Measurements from ENCODE around the gene GATC. TPM values are rescaled to one million over a fixed set of nuclear protein-coding genes. Genes with fewer than 3 reads are reported as not detected.

GATC gene
- total and polyA plus RNA-seq, 8 donors = 4.0 to 25.3 (median 13.0) TPM

- no peak for TF ChIP-seq POLR2AphosphoS5 (IDR thresholded peaks at IDR 0.05)
- no peak for TF ChIP-seq EP300 (IDR thresholded peaks at IDR 0.05)
- TF ChIP-seq POLR2A (IDR thresholded peaks at IDR 0.05) = no peak
- Histone ChIP-seq H3K27me3 (peaks cover 0 to 3% (median 0%) of the 10 kb centered on the region in 3 donors), H3K9me3 (no peaks in the 10 kb centered on the region), H3K4me3 (no peak overlapping the region), H3K36me3 (no peaks in the 10 kb centered on the region), H3K4me1 (peaks cover 0 to 8% (median 3%) of the 10 kb centered on the region in 4 donors), H3K27ac (no peak overlapping the region)
- intact Hi-C loops (cut with DNase I; ENCODE audit: low total_unique reads) = loop anchor here (5.0 kb wide), 1 partner anchor 68 kb away; no protein-coding TSS in a partner anchor
- no peak for DNase-seq
- WGBS, 5 donors = 83 to 97% (median 92%) methylated on average over 3 of the region's 3 CpGs
Measured at GRCh38 chr12:120425797-120426196, 20.4 kb upstream of the GATC start.

GRCh38 chr12:120428597-120429229 is 17.5 kb upstream of the GATC start:
- H3K4me1 ChIP-seq = peaks cover 0 to 9% (median 3%) of the 10 kb centered on the region in 4 donors
- 56 to 64% (median 62%) methylated on average over 8 of the region's 8 CpGs for WGBS, 5 donors
- no peak for DNase-seq
- H3K27ac ChIP-seq = no peak overlapping the region
- peaks cover 0 to 23% (median 0%) of the 10 kb centered on the region in 3 donors for H3K27me3 ChIP-seq
- no peak for TF ChIP-seq POLR2A (IDR thresholded peaks at IDR 0.05)
- no peak for TF ChIP-seq EP300 (IDR thresholded peaks at IDR 0.05)
- TF ChIP-seq CTCF (IDR thresholded peaks at IDR 0.05) = no peak
- TF ChIP-seq POLR2AphosphoS5 (IDR thresholded peaks at IDR 0.05) = no peak
- no peak overlapping the region for H3K4me3 ChIP-seq
- H3K36me3 ChIP-seq = no peaks in the 10 kb centered on the region
- intact Hi-C loops (cut with DNase I; ENCODE audit: low total_unique reads) = loop anchor here (5.0 kb wide), 1 partner anchor 71 kb away; no protein-coding TSS in a partner anchor
- H3K9me3 ChIP-seq = no peaks in the 10 kb centered on the region

- TF ChIP-seq POLR2AphosphoS5 (IDR thresholded peaks at IDR 0.05) (no peak), CTCF (IDR thresholded peaks at IDR 0.05) (no peak), EP300 (IDR thresholded peaks at IDR 0.05) (no peak), POLR2A (IDR thresholded peaks at IDR 0.05) (no peak)
- H3K9me3 ChIP-seq = no peaks in the 10 kb centered on the region
- 65 to 76% (median 71%) methylated on average over 7 of the region's 7 CpGs for WGBS, 5 donors
- no peaks in the 10 kb centered on the region for H3K36me3 ChIP-seq
- H3K4me1 ChIP-seq = peaks cover 0 to 9% (median 3%) of the 10 kb centered on the region in 4 donors
- intact Hi-C loops (cut with DNase I; ENCODE audit: low total_unique reads) = loop anchor here (5.0 kb wide), 1 partner anchor 72 kb away; no protein-coding TSS in a partner anchor
- DNase-seq = no peak
- no peak overlapping the region for H3K4me3 ChIP-seq
- H3K27ac ChIP-seq = no peak overlapping the region
- H3K27me3 ChIP-seq = peaks cover 0 to 23% (median 0%) of the 10 kb centered on the region in 3 donors
Measured at GRCh38 chr12:120429368-120429767, 16.9 kb upstream of the GATC start.

- WGBS, 5 donors = 54 to 68% (median 64%) methylated on average over 10 of the region's 10 CpGs
- Histone ChIP-seq H3K27ac (no peak overlapping the region), H3K4me3 (no peak overlapping the region), H3K36me3 (no peaks in the 10 kb centered on the region), H3K4me1 (peaks cover 0 to 15% (median 5%) of the 10 kb centered on the region in 4 donors), H3K9me3 (no peaks in the 10 kb centered on the region), H3K27me3 (peaks cover 0 to 23% (median 0%) of the 10 kb centered on the region in 3 donors)
- no peak for DNase-seq
- intact Hi-C loops (cut with DNase I; ENCODE audit: low total_unique reads) = no loop called here
- TF ChIP-seq POLR2AphosphoS5 (IDR thresholded peaks at IDR 0.05) (no peak), EP300 (IDR thresholded peaks at IDR 0.05) (no peak), POLR2A (IDR thresholded peaks at IDR 0.05) (no peak), CTCF (IDR thresholded peaks at IDR 0.05) (no peak)
Measured at GRCh38 chr12:120432772-120433525, 13.3 kb upstream of the GATC start.
